ENCODE measurements around the gene DAPK1.
"Not testable (repeated sequence)": the region's sequence is repeated elsewhere in the genome, so short reads cannot be mapped to it uniquely, and the experiment has no call there.

DAPK1 gene

DNA sequence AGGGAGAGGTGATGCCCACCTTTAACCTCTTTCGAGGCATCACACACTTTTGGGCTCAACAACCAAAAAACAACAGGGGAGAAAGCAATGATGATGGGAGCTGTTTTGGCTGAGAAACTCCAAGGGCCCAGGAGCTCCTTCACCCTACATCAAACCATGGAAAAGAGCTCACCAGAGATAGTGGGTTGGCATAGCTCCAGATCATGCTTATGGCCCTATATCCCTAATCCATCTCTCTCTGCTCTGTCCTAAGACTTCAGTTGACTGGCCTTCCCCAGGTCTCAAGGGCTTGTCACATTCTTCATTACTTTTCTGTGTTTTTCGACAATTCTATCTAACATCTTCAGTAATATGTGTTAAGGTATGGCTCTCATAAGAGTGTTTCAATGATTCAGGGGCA lies 222.5 kb downstream of the DAPK1 start:
- DNase-seq = no peak

DNA sequence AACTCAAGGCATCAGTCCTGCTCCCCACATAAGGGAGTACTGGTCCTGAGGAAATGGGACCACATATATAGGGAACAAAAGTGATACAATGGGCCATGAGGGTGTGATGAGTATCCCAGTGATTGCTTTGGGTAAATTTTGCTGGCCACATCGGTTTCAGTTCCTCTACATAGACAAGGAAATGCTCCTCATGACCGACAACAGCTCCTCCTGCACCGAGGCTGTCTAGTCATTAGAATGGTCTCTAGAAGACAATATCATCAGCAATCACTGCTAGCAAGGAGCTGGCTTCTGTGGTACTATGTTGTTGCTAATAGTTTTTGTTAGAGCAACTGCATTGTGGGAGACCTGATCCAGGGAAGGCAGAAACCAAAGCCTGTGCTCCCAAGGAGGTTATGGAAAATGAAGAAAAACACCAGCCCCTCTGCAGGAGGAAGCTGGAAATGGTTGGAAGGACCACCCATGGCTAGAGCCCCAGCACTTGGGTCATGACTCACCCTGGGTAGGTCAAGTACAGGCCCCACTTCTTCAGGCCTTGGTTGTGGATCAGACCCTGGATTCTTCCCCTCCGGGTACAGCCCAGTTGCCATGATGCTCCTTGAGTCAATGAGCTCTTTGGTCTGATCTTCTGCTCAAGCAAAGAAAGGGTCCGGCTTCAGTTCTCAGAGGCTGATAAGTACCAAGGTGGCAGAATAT lies 224.9 kb downstream of the DAPK1 start:
- DNase-seq = no peak

DNA sequence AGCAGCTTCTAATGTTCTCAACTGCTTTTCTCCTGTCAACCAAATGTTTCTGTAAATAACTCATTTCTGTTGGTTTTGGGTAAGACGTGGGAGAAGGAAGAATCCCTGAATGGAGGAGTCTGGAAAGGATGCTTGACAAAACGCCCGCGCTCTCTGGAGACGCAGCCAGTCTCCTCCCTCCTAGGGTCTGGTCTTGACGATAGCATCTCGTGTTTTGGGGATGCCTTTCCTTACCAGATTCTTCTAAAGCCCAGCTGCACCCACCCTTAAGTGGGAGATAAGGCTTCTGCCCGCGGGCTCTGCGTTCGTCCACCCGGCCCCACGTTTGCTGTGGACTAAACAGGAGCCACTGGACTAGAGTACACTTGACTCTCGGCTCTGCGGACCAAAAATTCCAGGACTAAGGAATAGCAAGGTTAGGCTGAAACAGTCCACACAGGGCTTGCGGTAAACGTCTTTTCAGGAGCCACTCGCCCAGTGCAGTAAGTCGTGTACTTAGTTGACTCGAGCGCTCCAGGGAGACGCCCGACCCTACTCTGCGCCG lies 227.8 kb downstream of the DAPK1 start:
- DNase-seq = peak; percentile 31

DNA sequence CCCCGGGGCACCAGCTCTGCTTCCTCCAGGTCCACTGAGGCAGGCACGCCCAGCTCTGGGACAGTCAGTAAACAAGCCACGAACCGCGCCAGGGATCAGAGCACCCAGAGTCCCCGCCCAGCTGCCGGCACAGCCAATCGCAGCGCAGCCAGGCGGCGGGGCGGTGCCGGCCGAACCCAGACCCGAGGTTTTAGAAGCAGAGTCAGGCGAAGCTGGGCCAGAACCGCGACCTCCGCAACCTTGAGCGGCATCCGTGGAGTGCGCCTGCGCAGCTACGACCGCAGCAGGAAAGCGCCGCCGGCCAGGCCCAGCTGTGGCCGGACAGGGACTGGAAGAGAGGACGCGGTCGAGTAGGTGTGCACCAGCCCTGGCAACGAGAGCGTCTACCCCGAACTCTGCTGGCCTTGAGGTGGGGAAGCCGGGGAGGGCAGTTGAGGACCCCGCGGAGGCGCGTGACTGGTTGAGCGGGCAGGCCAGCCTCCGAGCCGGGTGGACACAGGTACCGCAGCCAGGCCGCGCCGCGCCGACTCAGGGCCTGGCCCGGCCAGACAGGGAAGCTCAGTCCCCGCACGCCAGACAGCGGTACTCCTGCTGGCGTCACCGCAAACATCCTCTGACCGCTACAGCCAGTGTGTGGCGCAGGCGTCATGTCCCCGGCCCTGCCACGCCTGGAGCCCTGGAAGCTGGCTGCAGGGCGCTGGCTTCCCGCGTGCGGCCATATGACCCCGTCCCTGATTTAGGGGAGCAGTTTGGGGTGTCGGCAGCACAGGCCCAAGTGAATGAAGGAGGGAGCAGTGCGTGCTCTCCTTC lies 228.4 kb downstream of the DAPK1 start, which contains the start of gene CTSL:
CTSL (plus strand) TSS at position 220 of the 810 bp plus-strand sequence. CDS start 1,485 bp downstream, outside the sequence.
- peak; percentile 72 for DNase-seq

DNA sequence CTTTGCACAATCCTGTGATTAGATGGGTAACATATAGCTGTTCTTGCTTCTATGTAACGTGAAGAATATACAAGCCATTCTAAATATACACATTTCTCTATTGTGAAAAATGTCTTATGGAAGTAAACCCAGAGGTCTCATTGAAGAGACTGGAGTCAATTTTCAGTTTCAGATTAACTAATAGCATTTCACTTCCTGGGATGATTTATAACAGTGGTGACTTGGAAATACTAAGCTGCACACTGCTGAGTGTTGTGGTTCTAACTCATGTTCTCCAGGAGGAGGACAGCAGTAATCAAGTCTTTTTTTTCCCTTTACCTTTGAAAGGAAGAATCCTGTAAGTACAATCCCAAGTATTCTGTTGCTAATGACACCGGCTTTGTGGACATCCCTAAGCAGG lies 231.6 kb downstream of the DAPK1 start:
- no peak for DNase-seq

DNA sequence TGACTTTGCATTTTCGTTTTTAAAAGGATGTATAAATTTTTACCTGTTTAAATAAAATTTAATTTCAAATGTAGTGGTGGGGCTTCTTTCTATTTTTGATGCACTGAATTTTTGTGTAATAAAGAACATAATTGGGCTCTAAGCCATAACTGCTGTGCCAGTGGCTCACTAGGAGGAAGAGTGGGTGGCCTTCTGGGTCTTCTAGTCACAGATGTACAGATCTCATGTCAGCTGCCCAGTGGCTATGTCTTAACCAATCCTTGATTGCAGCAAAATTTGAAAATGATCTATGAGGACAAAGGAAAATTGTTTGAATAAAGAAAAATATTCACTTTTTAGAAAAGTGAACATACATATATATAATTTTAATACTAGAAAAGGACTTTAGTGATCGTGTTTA lies 233.7 kb downstream of the DAPK1 start:
- no peak for DNase-seq

DNA sequence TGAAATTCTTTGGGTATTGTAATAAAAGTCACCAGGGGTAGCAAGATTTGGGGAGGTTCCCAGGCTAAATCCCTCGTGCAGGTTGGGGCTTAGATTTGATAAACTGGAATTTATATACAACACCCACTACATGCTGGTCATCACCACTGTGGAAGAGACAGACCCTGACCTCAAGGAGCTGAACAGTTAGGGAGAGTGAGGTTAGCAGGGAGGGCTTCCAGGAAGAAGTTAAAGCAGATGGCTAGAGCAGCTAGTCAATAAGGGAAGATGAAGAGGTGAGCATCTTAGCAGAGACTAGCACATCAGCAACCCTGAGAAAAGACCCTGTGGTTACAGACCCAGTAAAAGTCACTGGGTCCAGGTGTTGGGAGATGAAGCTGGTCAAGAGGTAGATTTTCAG lies 234.7 kb downstream of the DAPK1 start:
- no peak for DNase-seq

DNA sequence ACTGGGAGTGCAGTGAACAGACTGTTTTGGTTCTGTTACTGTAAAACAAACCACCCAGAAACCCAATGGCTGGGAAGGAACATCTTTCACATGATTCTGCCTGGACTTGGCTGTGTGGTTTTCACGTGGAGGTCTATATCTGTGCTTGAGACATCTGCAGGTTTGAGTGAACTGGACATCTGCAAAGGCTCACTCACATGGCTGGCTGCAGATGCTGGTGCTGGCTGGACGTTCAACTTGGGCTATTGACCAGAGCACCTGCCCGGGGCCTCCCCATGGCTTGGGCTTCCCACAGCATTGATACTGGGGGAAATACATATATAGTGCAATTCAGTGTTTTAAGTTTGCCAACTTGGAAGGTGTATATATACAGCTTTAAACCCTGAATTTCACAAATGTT lies 235.1 kb downstream of the DAPK1 start:
- no peak for DNase-seq

DNA sequence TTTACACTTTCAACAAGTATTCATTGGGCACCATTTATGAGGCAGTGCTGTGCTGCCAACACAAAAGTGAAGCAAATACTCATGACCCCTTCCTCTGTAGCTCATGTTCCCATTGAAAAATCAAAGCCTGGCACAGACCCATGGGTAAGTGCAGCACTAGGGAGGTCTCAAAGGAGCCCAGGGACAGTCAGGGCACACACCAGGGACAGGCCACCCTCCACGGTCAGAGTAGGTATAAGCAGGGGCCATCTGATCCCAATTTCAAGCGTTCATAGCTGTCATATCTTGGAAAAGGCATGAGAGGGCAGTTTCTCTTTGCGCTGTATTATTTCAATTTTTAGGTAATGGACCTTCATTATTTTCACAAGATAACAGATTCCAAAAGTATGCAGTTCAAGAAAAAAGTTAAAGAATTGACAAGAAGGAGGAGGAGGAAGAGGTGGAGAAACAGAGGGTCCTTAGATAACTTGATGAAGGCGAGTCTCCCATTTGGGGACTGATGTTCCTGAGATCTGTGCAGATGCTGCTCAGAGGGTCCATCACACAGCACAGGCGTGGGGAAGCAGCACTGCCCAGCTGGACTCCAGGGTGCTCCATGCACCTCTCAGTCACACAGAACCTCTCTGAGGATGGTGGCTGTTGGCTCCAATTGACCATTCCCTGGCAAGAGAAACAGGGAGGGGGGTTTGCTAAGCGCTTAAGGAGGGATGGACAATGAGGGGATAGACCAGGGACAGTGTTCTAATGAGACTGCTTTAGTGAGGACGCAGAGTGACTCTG lies 235.8 kb downstream of the DAPK1 start:
- no peak for DNase-seq

DNA sequence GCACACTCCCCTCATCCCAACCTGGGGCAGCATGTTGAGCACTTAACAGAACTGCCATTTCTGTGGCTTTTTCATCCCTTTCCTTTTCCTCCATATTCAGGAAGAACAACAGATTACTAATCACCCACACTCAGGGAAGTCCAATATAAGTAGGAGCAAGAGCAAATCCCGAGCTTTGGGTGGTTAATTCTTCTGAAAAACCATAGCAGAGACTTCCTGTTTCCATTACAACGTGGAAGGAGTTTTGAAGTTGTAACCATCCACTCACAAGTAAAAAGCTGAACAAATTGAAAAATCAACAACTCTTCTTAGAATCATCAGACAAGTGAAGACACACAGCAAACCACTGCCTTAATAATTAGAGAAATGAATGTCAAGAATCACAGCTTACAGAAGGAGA lies 236.4 kb downstream of the DAPK1 start:
- no peak for DNase-seq

DNA sequence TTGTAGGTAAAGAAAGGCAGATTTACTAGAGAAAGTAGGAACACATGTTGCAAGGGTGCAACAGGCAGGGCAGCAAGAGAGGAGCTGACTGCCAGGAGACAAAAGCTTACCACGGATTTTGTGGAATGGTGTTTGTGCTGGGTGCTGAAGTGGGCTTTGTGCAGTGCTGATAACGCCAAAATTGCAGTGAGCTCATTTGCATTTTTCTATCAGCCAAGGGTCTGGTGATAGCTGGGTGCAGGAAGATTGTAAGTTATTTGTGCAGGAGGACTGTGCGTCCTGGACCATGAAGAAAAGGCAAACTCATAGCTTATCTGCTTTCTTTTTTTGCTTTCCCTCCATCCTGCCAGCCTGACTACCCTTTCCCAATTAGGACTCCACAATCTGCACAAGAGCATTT lies 241.9 kb downstream of the DAPK1 start:
- no peak for DNase-seq

DNA sequence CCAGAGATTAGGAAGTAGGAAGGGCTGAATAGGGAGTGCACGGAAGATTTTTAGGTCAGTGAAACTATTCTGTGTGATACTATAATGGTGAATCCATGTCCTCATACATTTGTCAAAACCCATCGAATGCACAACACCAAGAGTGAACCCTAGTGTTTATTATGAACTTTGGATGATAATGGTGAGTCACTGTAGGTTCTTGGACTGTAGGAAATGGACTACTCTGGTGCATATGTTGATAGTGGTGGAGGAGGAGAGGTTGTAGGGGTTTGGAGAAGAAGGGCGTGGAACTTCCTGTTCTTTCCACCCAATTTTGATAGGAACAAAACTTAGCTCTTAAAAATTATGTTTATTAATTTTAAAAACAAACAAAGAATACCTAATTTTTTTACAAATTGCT lies 242.5 kb downstream of the DAPK1 start:
- DNase-seq = no peak

DNA sequence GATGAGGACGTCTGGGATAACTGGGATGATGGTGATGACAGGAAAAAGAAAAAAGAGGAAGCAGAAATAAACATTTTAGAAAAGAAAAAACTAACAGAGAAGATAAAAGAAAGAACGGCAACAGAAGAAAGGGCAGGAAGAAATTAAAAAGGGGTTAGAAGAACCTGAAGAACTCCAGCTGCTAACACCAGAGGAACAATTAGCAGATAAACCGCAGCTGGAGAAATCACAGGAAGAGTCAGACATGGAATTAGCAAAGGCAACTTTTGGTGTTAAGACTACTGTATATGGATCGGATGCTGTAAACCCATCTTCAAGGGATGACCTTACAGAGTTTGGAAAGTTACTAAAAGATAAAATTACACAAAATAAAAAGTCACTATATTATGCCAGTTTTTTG lies 243.7 kb downstream of the DAPK1 start:
- DNase-seq = no peak

DNA sequence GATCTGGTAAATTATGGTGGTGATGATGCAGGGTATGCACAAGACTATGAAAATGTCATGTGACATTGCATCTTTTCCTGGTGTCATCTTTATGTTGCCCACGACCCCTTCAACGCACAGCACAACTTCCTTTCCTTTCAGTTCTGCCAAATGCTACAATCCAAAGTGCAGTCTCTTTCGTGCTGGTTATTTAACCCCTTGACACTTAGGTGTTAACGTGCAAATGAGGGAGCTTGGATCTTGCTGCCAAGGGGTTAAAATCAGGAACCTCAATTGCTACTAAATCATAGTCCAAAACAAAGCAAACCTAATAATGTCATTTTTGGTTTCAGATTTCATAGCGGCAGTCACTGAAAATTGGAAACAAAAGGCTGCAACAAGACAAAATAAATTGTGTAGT lies 244.2 kb downstream of the DAPK1 start:
- DNase-seq = no peak

DNA sequence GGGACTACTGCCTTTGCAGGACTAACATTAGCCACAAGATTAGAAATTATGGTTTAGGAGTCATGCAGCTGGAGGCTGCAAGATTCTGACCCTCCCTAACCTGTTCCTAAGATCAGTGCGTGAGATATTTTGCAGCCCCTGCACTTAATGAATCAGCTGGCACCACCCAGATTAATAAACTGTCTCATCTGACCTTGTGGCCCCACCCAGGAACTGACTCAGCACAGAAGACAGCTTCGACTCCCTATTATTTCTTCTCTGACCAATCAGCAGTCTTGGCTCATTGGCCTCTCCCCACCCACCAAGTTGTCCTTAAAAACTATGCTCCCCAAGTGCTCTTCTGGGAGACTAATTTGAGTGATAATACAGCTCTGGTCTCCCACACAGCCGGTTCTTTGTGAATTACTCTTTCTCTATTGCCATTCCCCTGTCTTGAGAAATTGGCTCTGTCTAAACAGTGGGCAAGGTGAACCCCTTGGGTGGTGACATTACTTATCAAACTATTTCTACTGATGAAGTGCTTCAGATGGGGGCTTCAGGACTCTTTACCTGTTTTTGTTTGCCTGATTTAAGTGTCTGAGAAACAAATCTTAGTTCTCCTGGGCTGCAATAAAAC lies 245.3 kb downstream of the DAPK1 start:
- DNase-seq = no peak

DNA sequence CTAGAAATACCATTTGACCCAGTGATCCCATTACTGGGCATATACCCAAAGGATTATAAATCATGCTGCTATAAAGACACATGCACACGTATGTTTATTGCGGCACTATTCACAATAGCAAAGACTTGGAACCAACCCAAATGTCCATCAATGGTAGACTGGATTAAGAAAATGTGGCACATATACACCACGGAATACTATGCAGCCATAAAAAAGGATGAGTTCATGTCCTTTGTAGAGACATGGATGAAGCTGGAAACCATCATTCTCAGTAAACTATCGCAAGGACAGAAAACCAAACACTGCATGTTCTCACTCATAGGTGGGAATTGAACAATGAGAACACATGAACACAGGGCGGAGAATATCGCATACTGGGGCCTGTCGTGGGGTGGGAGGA lies 246.6 kb downstream of the DAPK1 start:
- DNase-seq = not testable (repeated sequence)

DNA sequence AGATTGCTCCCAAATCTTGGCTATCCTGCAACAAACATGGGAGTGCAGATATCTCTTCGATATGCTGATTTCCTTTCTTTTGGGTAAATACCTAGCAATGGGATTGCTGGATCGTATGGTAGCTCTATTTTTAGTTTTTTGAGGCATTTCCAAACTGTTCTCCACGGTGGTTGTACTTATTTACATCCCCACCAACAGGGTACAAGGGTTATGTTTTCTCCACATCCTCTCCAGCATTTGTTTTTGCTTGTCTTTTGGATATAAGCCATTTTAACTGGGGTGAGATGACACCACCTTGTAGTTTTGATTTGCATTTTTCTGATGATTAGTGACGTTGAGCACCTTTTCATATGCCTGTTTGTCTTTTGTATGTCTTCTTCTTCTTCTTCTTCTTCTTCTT lies 248.5 kb downstream of the DAPK1 start:
- no peak for DNase-seq

DNA sequence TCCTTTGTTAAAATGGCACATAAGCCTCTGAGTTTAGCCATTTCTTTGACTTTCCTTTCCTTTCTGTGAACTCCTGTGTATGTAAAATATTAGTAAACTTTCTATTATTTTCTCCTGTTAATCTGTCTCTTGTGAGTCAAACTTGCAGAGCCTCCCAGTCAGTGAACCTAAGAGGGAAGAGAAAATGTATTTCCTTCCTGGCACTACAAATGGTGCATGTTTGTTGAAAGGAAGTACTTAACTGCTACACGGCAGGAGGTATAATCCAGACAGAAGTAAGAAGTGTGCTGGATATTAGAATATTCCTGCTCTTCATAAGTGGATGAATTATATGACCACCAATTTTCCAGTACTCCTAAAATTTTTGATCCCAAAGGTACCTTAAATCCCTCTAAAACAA lies 251.2 kb downstream of the DAPK1 start:
- no peak for DNase-seq

DNA sequence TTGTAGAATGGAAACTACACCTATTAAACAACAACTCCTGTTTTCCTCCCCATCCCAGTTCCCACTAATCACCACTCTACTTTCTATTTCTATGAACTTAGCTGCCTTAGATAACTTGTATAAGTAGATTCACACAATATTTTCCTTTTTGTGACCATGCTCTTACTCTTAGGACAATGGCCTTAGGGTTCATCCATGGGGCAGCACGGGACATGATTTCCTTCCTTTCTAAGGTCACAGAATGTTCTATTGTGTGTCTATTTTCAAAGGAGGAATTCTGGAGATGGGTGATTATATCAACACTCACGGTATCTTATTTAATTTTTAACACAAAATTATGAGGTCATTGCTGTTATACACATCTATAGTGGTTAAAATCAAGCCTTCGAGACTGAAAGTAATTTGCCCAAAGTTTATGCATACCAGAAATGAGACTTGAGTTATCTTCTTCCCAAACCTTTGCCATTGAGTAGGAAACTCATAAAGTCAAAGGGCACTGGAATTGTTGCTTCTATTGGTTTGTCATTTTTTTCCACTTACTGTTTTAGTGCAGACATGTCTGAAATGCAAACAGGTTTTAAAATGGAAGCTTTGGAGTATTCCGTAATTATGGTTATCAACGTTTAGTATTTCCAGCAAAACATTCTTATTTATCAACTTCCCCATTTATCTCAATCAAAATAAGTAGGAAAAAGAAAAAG lies 251.8 kb downstream of the DAPK1 start:
- no peak for DNase-seq

DNA sequence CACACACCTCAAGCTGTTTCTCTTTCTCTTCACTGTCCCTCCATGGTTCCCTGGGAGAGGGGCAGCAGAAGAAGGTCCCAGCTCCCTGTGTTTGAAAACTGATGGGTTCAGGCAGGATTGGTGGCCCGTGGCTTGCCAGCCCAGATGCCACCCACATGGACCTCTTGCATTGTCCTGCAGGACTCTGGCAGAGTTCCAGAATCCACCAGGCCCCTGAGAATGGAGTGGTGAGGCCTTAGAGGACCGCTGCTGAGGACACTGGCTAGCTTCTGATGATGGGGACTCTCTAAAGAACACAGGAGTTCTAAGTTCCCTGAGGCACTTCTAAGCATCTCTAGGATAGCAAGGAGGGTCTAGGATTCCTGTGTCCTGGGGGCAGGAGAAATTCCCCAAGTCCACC lies 253.1 kb downstream of the DAPK1 start:
- no peak for DNase-seq

DNA sequence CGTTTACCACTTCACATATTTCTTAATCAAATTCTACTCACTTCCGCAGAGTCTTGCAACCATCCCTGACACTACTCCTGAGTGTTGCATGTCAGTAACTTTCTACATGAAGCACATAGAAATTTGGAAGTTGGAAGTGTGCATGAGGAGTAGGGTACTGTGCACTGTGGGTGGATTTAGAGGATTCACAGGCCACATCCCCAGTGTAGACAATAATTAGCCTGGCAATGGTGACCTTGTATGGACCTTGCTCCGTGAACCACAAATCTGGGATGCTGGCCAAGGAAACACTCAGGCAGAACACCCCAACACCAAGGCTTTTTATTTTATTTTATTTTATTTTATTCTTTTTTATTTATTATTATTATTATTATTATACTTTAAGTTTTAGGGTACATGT lies 253.8 kb downstream of the DAPK1 start:
- DNase-seq = no peak

DNA sequence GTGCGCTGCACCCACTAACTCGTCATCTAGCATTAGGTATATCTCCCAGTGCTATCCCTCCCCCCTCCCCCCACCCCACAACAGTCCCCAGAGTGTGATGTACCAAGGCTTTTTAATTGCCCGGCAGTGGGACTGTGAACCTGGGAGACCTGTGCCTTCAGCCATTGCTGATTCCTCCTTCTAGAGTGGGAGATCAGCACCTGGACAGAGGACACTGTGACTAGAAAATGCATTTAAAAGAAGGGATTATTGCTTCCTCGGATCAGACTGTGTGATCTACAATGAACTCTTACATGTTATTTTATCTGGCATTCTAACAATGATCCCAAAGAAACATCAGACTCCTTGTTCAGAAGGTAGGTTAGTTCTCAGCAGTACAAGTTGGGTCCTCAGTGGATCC lies 254.2 kb downstream of the DAPK1 start:
- no peak for DNase-seq
